Liver (tissue), 9 donors: Measurements from ENCODE around the gene SLC12A7. TPM values are rescaled to one million over a fixed set of nuclear protein-coding genes. Genes with fewer than 3 reads are reported as not detected.

Experiments
- DNase-seq: peaks from one replicate; pipeline ENCODE4 v3.0.0-alpha.2; 2017; ENCODE audit warnings: low spot score
- H3K27ac ChIP-seq, 2 donors: one replicate each; pipeline ENCODE4 v1.7.0; 2013; ENCODE audit warnings: inconsistent platforms in 2 of 2, low read length in 2 of 2, control low read depth in 1 of 2, low read depth in 1 of 2, mild to moderate bottlenecking in 1 of 2
- H3K27me3 ChIP-seq, 4 donors: one replicate each; pipeline versions ENCODE4 v1.6.1 to v1.7.0; 2013; ENCODE audit warnings: low read length in 3 of 4, inconsistent platforms in 1 of 4, mild to moderate bottlenecking in 1 of 4, moderate library complexity in 1 of 4; ENCODE audit not compliant: control insufficient read depth in 4 of 4, insufficient read depth in 4 of 4
- H3K36me3 ChIP-seq, 4 donors: one replicate each; pipeline versions ENCODE4 v1.6.1 to v1.7.0; 2013; ENCODE audit warnings: low read length in 3 of 4, mild to moderate bottlenecking in 3 of 4, low read depth in 1 of 4, moderate library complexity in 1 of 4; ENCODE audit not compliant: control insufficient read depth in 4 of 4, insufficient read depth in 3 of 4
- H3K4me1 ChIP-seq, 4 donors: one replicate each; pipeline versions ENCODE4 v1.6.1 to v1.7.0; 2013; ENCODE audit warnings: low read length in 3 of 4, mild to moderate bottlenecking in 3 of 4, moderate library complexity in 1 of 4; ENCODE audit not compliant: control insufficient read depth in 4 of 4, insufficient read depth in 4 of 4
- H3K4me3 ChIP-seq, 3 donors: one replicate each; pipeline versions ENCODE4 v1.6.1 to v1.7.0; 2013; ENCODE audit warnings: low read length in 3 of 3, control low read depth in 1 of 3, low read depth in 1 of 3, mild to moderate bottlenecking in 1 of 3
- H3K9ac ChIP-seq, 2 donors: one replicate each; pipeline ENCODE4 v1.7.0; 2013; ENCODE audit warnings: low read length in 2 of 2, mild to moderate bottlenecking in 2 of 2, moderate library complexity in 2 of 2, control low read depth in 1 of 2, low read depth in 1 of 2
- H3K9me3 ChIP-seq, 4 donors: one replicate each; pipeline versions ENCODE4 v1.6.1 to v1.7.0; 2013; ENCODE audit warnings: low read length in 3 of 4; ENCODE audit not compliant: control insufficient read depth in 4 of 4
- ATF3 ChIP-seq: IDR thresholded peaks from 2 replicates; pipeline ENCODE4 v1.6.1; 2016; ENCODE audit warnings: antibody characterized with exemption
- CTCF ChIP-seq: fragments of 150-350 bp; IDR thresholded peaks from 2 replicates; pipeline ENCODE4 v1.5.1; 2017; ENCODE audit warnings: improper control_type of control experiment, low read depth, low read length; ENCODE audit not compliant: missing input control
- EGR1 ChIP-seq, 2 donors: IDR thresholded peaks; 2 replicates each; pipeline ENCODE4 v1.6.1; 2016 to 2018; ENCODE audit warnings: antibody characterized with exemption in 2 of 2, low read depth in 2 of 2
- FOXA1 ChIP-seq: IDR thresholded peaks from 2 replicates; pipeline ENCODE4 v1.6.1; 2016; ENCODE audit warnings: antibody characterized with exemption
- FOXA2 ChIP-seq: IDR thresholded peaks from 2 replicates; pipeline ENCODE4 v1.6.1; 2016; ENCODE audit warnings: antibody characterized with exemption
- GABPA ChIP-seq, 2 donors: IDR thresholded peaks in 1 of 2; conservative IDR thresholded peaks in 1 of 2; 2 replicates each; pipeline ENCODE4 v1.6.1; 2016; ENCODE audit warnings: antibody characterized with exemption in 2 of 2, mild to moderate bottlenecking in 1 of 2, moderate library complexity in 1 of 2
- HNF4A ChIP-seq, 2 donors: conservative IDR thresholded peaks; 2 replicates each; pipeline ENCODE4 v1.6.1; 2016; ENCODE audit warnings: antibody characterized with exemption in 2 of 2, mild to moderate bottlenecking in 2 of 2
- HNF4G ChIP-seq: IDR thresholded peaks from 2 replicates; pipeline ENCODE4 v1.6.1; 2016; ENCODE audit warnings: antibody characterized with exemption
- JUND ChIP-seq, 2 donors: IDR thresholded peaks; 2 replicates each; pipeline ENCODE4 v1.6.1; 2016; ENCODE audit warnings: antibody characterized with exemption in 2 of 2
- MAX ChIP-seq: IDR thresholded peaks from 2 replicates; pipeline ENCODE4 v1.6.1; 2016; ENCODE audit warnings: antibody characterized with exemption
- NR2F2 ChIP-seq: IDR thresholded peaks from 2 replicates; pipeline ENCODE4 v1.6.1; 2016; ENCODE audit warnings: antibody characterized with exemption
- RAD21 ChIP-seq, 2 donors: IDR thresholded peaks; 2 replicates each; pipeline ENCODE4 v1.6.1; 2016; ENCODE audit warnings: antibody characterized with exemption in 2 of 2, mild to moderate bottlenecking in 2 of 2
- REST ChIP-seq: IDR thresholded peaks from 2 replicates; pipeline ENCODE4 v1.6.1; 2016; ENCODE audit warnings: antibody characterized with exemption, mild to moderate bottlenecking
- RXRA ChIP-seq, 2 donors: IDR thresholded peaks; 2 replicates each; pipeline ENCODE4 v1.6.1; 2017 to 2018; ENCODE audit warnings: antibody characterized with exemption in 2 of 2, mild to moderate bottlenecking in 1 of 2
- SP1 ChIP-seq: IDR thresholded peaks from 2 replicates; pipeline ENCODE4 v1.6.1; 2018; ENCODE audit warnings: antibody characterized with exemption, mild to moderate bottlenecking
- TAF1 ChIP-seq: conservative IDR thresholded peaks from 2 replicates; pipeline ENCODE4 v1.6.1; 2016; ENCODE audit warnings: antibody characterized with exemption, mild to moderate bottlenecking
- YY1 ChIP-seq: IDR thresholded peaks from 2 replicates; pipeline ENCODE4 v1.6.1; 2016; ENCODE audit warnings: antibody characterized with exemption, mild to moderate bottlenecking
- ZBTB33 ChIP-seq: IDR thresholded peaks from 2 replicates; pipeline ENCODE4 v1.6.1; 2016; ENCODE audit warnings: antibody characterized with exemption
- WGBS: extraction: QIAGEN DNeasy Blood & Tissue Kit; methylation state at CpG from one replicate; pipeline ENCODE4 v1.1.7; 2013; 5-methylcytosine and 5-hydroxymethylcytosine counted together
- polyA plus RNA-seq, 2 donors: library from polyadenylated mRNA; stranded (reverse) in 1 of 2; unstranded in 1 of 2; fragments of 200-250 nt in 1 of 2; fragments of >200 nt in 1 of 2; fragmentation: Nextera tagmentation in 1 of 2; extraction: Ambion mirVana in 1 of 2; gene quantifications; one replicate each; pipeline versions ENCODE4 v1.2.1 to v1.2.3, GENCODE V29; 2013 to 2015
- total RNA-seq, 2 donors: library from RNA; depleted of rRNA; stranded (reverse); fragments of >200 nt; gene quantifications; one replicate each; pipeline ENCODE4 v1.2.3, GENCODE V29; 2014
- donor health status: healthy.
- donor health status: healthy.
- donor health status: healthy.
- donor health status: healthy.
- donor health status: healthy.

SLC12A7 gene
- total and polyA plus RNA-seq, 4 donors = 12.3 to 64.2 (median 28.9) TPM

GRCh38 chr5:1018596-1018995 is 93.3 kb downstream of the SLC12A7 start:
- Histone ChIP-seq H3K27ac (no peak overlapping the region), H3K9ac (no peak overlapping the region), H3K4me1 (peaks cover 0 to 9% (median 3%) of the 10 kb centered on the region in 4 donors), H3K27me3 (no peaks in the 10 kb centered on the region), H3K36me3 (no peaks in the 10 kb centered on the region), H3K9me3 (no peaks in the 10 kb centered on the region), H3K4me3 (no peak overlapping the region)
- TF ChIP-seq JUND (IDR thresholded peaks at IDR 0.05) (no peak), ZBTB33 (no peak), CTCF (no peak), ATF3 (no peak), NR2F2 (no peak), TAF1 (no peak)
- WGBS = 96% methylated on average over 9 of the region's 9 CpGs
- DNase-seq = no peak

- DNase-seq = no peak
- TF ChIP-seq TAF1 (no peak), ZBTB33 (no peak), FOXA2 (no peak), REST (no peak), RAD21 (IDR thresholded peaks at IDR 0.05) (no peak), EGR1 (IDR thresholded peaks at IDR 0.05; ENCODE audit: low read depth in 2 of 2) (no peak), FOXA1 (no peak), ATF3 (no peak), GABPA (IDR thresholded peaks at IDR 0.05 in 1 of 2, conservative IDR thresholded peaks at IDR 0.05 in 1 of 2) (no peak), YY1 (no peak), RXRA (IDR thresholded peaks at IDR 0.05) (no peak), CTCF (no peak), HNF4A (conservative IDR thresholded peaks at IDR 0.05) (no peak), JUND (IDR thresholded peaks at IDR 0.05) (no peak), NR2F2 (no peak), HNF4G (no peak), MAX (no peak), SP1 (no peak)
- Histone ChIP-seq H3K27me3 (no peaks in the 10 kb centered on the region), H3K4me3 (no peak overlapping the region), H3K27ac (no peak overlapping the region), H3K9ac (no peak overlapping the region), H3K9me3 (no peaks in the 10 kb centered on the region), H3K36me3 (no peaks in the 10 kb centered on the region), H3K4me1 (peaks cover 0 to 9% (median 3%) of the 10 kb centered on the region in 4 donors)
- WGBS = 95% methylated on average over 19 of the region's 19 CpGs
Measured at GRCh38 chr5:1017691-1018455, 94.0 kb downstream of the SLC12A7 start.
